ENCODE data around the gene HIRIP3. TPM values are rescaled to one million over a fixed set of nuclear protein-coding genes. Genes with fewer than 3 reads are reported as not detected.
"Not testable (repeated sequence)": the region's sequence is repeated elsewhere in the genome, so short reads cannot be mapped to it uniquely, and the experiment has no call there.

HIRIP3 gene
- total RNA-seq, 1 donor, result 4.7 TPM

DNA sequence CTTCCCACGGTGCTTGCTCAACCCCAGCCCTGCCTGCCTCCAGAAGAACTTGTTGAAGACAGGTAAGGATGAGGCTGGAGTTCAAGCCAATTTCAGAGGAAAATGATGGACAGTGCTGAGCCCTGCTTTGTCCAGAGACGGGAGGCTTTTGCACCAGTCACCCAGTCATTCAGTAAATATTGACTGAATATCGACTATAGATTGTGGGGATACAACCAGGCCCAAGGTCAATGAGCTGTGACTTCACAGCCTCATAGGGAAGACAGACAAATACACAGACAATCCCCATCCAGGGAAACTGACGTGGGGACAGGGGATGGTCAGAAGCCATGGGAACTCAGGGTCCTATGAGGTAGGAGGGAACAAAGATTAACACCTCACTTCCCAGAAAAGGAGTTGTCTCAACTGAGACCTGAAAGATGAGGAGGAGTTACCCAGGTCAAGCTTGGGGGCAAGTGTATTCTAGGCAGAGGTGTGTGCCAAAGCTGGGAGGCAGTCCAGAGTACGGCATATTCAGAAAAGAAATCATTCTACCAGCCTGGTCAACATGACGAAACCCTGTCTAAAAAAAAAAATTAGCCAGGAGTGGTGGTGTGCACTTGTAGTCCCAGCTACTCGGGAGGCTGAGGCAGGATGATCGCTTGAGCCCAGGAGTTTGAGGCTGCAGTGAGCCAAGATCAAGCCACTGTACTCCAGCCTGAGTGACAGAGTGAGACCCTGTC, 21.3 kb upstream of the HIRIP3 start:
- TF ChIP-seq, protein P1, sequence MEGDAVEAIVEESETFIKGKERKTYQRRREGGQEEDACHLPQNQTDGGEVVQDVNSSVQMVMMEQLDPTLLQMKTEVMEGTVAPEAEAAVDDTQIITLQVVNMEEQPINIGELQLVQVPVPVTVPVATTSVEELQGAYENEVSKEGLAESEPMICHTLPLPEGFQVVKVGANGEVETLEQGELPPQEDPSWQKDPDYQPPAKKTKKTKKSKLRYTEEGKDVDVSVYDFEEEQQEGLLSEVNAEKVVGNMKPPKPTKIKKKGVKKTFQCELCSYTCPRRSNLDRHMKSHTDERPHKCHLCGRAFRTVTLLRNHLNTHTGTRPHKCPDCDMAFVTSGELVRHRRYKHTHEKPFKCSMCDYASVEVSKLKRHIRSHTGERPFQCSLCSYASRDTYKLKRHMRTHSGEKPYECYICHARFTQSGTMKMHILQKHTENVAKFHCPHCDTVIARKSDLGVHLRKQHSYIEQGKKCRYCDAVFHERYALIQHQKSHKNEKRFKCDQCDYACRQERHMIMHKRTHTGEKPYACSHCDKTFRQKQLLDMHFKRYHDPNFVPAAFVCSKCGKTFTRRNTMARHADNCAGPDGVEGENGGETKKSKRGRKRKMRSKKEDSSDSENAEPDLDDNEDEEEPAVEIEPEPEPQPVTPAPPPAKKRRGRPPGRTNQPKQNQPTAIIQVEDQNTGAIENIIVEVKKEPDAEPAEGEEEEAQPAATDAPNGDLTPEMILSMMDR (IDR thresholded peaks at IDR 0.05; ENCODE audit: insufficient read depth, low read depth, low read length), result no peak
- no peak overlapping the region for H3K4me3 ChIP-seq (ENCODE audit: low read depth, low read length)
- no peak for DNase-seq (ENCODE audit: low read depth)

DNA sequence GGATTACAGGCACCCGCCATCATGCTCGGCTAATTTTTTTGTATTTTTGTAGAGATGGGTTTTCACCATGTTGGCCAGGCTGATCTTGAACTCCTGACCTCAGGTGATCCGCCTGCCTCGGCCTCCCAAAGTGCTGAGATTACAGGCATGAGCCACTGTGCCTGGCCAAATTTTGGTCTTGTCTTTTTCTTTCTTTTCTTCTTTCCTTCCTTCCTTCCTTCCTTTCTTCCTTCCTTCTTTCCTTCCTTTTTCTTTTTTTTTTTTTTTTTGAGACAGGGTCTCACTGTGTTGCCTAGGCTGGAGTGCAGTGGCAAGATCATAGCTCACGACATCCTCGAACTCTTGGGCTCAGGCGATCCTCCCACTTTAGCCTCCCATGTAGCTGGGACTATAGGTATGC, 20.0 kb upstream of the HIRIP3 start:
- DNase-seq (ENCODE audit: low read depth), result not testable (repeated sequence)

DNA sequence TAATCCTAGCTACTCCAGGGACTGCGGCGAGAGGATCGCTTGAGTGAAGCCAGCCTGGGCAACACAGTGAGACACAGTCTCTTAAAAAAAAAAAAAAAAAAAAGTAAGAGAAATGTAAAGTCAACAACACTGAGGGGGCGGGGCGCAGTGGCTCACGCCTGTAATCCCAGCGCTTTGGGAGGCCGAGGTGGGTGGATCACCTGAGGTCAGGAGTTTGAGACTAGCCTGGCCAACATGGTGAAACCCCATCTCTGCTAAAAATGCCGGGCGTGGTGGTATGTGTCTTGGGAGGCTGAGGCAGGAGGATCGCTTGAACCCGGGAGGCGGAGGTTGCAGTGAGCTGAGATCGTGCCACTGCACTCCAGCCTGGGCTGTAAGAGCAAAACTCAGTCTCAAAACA, 17.2 kb upstream of the HIRIP3 start:
- not testable (repeated sequence) for DNase-seq (ENCODE audit: low read depth)

More for the DNA sequence above, 20.0 kb upstream of the HIRIP3 start:
- not testable (repeated sequence) for H3K4me3 ChIP-seq (ENCODE audit: low read depth, low read length)

DNA sequence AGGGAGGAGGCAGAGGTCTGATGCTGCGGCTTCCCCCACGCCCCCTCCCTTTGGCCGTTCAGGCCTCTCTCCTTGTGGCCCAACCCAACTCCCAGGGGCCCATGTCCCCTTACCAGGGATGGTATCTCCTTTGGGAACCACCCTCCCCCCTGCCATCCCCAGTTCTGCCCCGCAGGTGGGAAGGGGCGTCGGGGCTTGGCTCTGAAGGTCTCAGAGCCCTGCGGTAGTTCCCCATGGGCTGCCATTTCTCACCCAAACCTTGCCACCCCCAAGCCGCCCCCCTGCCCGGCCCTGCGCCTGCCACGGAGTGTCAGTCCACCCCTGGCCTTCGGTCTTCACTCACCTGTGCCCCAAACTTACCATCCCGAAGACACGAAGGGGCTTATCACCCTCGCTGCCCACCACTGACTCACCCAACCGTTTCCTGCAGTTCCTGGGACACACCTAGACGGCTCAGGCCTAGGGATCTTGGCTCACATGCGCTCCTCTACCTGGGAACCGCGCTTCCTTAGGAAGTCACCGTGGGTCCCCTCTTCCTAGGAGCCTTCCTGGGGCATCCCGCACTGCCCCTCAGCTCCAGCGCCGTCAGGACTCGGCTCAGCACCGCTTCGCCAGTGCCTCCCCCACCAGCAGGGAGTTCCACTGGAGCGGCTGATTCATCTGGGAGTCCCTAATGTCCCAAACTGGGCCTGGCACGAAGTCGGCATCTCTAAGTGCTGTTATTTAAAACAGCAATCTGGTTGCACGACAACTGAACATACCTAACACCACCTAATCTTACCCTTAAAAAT, 16.5 kb upstream of the HIRIP3 start:
- no peak for DNase-seq (ENCODE audit: low read depth)
- TF ChIP-seq, protein P1 (IDR thresholded peaks at IDR 0.05; ENCODE audit: insufficient read depth, low read depth, low read length), result no peak
- no peak overlapping the region for H3K4me3 ChIP-seq (ENCODE audit: low read depth, low read length)

More for the DNA sequence above, 17.2 kb upstream of the HIRIP3 start:
- H3K4me3 ChIP-seq (ENCODE audit: low read depth, low read length), result not testable (repeated sequence)

- H3K4me3 ChIP-seq (ENCODE audit: low read depth, low read length), result peak within 1 kb of the TSS; percentile 54
- TF ChIP-seq, protein P1 (IDR thresholded peaks at IDR 0.05; ENCODE audit: insufficient read depth, low read depth, low read length), result no peak
- no peak for DNase-seq (ENCODE audit: low read depth)
Observed at GRCh38 chr16:30010844-30011713, 15.7 kb upstream of the HIRIP3 start, which contains the start of gene DOC2A. DOC2A (minus strand) TSS chr16:30011027; CDS start chr16:30010222, 805 bp downstream.

- H3K4me3 ChIP-seq (ENCODE audit: low read depth, low read length), result peak overlapping the region; percentile 12
- TF ChIP-seq, protein P1 (IDR thresholded peaks at IDR 0.05; ENCODE audit: insufficient read depth, low read depth, low read length), result no peak
- no peak for DNase-seq (ENCODE audit: low read depth)
Observed at GRCh38 chr16:30009990-30010843, 14.8 kb upstream of the HIRIP3 start.

Measured in fibroblast of villous mesenchyme (primary cell).